Measurements from ENCODE around the gene MUC6. TPM values are rescaled to one million over a fixed set of nuclear protein-coding genes. Genes with fewer than 3 reads are reported as not detected.

MUC6 gene
- total and polyA plus RNA-seq, 9 of the 15 experiments (the other 6 are each of a cell fraction or from before 2014, with no cell fraction given), result not detected

DNA sequence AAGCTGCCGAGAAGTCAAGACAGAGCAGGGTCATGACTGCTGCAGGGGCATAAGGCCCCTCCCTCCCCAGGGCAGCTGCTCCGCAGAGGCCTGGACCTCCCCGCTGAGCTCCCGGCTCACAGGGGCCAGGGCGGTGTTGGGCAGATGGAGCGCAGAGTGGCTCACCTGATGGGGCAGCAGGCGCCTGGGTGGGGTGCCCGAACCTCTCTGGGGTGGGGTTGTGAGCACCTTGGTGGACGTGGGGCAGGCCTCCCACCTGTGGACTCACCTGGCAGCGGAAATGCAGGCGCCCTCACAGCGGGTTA lies 22.9 kb downstream of the MUC6 start (continued):
- TF ChIP-seq, protein P1, sequence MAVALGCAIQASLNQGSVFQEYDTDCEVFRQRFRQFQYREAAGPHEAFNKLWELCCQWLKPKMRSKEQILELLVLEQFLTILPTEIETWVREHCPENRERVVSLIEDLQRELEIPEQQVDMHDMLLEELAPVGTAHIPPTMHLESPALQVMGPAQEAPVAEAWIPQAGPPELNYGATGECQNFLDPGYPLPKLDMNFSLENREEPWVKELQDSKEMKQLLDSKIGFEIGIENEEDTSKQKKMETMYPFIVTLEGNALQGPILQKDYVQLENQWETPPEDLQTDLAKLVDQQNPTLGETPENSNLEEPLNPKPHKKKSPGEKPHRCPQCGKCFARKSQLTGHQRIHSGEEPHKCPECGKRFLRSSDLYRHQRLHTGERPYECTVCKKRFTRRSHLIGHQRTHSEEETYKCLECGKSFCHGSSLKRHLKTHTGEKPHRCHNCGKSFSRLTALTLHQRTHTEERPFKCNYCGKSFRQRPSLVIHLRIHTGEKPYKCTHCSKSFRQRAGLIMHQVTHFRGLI (CRISPR knock-in tag; IDR thresholded peaks at IDR 0.05), result no peak
- no peak for TF ChIP-seq FOXM1 (IDR thresholded peaks at IDR 0.05; ENCODE audit: low read depth)
- TF ChIP-seq FOXM1 (CRISPR knock-in tag; IDR thresholded peaks at IDR 0.05; ENCODE audit: low read depth), result no peak
- TF ChIP-seq DIDO1 (tag; IDR thresholded peaks at IDR 0.05; ENCODE audit: low read depth), result no peak
- TF ChIP-seq, protein P2, sequence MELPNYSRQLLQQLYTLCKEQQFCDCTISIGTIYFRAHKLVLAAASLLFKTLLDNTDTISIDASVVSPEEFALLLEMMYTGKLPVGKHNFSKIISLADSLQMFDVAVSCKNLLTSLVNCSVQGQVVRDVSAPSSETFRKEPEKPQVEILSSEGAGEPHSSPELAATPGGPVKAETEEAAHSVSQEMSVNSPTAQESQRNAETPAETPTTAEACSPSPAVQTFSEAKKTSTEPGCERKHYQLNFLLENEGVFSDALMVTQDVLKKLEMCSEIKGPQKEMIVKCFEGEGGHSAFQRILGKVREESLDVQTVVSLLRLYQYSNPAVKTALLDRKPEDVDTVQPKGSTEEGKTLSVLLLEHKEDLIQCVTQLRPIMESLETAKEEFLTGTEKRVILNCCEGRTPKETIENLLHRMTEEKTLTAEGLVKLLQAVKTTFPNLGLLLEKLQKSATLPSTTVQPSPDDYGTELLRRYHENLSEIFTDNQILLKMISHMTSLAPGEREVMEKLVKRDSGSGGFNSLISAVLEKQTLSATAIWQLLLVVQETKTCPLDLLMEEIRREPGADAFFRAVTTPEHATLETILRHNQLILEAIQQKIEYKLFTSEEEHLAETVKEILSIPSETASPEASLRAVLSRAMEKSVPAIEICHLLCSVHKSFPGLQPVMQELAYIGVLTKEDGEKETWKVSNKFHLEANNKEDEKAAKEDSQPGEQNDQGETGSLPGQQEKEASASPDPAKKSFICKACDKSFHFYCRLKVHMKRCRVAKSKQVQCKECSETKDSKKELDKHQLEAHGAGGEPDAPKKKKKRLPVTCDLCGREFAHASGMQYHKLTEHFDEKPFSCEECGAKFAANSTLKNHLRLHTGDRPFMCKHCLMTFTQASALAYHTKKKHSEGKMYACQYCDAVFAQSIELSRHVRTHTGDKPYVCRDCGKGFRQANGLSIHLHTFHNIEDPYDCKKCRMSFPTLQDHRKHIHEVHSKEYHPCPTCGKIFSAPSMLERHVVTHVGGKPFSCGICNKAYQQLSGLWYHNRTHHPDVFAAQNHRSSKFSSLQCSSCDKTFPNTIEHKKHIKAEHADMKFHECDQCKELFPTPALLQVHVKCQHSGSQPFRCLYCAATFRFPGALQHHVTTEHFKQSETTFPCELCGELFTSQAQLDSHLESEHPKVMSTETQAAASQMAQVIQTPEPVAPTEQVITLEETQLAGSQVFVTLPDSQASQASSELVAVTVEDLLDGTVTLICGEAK (IDR thresholded peaks at IDR 0.05), result no peak
- TF ChIP-seq, protein P2 (CRISPR knock-in tag; IDR thresholded peaks at IDR 0.05), result no peak
- no peak for TF ChIP-seq SREBF2 (CRISPR knock-in tag; IDR thresholded peaks at IDR 0.05)
- no peak for TF ChIP-seq ZNF239 (CRISPR knock-in tag; IDR thresholded peaks at IDR 0.05)
- TF ChIP-seq ZKSCAN8 (CRISPR knock-in tag; IDR thresholded peaks at IDR 0.05), result no peak
- TF ChIP-seq CXXC5 (CRISPR knock-in tag; IDR thresholded peaks at IDR 0.05), result no peak
- TF ChIP-seq, protein P3, sequence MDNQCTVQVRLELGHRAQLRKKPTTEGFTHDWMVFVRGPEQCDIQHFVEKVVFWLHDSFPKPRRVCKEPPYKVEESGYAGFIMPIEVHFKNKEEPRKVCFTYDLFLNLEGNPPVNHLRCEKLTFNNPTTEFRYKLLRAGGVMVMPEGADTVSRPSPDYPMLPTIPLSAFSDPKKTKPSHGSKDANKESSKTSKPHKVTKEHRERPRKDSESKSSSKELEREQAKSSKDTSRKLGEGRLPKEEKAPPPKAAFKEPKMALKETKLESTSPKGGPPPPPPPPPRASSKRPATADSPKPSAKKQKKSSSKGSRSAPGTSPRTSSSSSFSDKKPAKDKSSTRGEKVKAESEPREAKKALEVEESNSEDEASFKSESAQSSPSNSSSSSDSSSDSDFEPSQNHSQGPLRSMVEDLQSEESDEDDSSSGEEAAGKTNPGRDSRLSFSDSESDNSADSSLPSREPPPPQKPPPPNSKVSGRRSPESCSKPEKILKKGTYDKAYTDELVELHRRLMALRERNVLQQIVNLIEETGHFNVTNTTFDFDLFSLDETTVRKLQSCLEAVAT (IDR thresholded peaks at IDR 0.05), result no peak
- TF ChIP-seq, protein P4, sequence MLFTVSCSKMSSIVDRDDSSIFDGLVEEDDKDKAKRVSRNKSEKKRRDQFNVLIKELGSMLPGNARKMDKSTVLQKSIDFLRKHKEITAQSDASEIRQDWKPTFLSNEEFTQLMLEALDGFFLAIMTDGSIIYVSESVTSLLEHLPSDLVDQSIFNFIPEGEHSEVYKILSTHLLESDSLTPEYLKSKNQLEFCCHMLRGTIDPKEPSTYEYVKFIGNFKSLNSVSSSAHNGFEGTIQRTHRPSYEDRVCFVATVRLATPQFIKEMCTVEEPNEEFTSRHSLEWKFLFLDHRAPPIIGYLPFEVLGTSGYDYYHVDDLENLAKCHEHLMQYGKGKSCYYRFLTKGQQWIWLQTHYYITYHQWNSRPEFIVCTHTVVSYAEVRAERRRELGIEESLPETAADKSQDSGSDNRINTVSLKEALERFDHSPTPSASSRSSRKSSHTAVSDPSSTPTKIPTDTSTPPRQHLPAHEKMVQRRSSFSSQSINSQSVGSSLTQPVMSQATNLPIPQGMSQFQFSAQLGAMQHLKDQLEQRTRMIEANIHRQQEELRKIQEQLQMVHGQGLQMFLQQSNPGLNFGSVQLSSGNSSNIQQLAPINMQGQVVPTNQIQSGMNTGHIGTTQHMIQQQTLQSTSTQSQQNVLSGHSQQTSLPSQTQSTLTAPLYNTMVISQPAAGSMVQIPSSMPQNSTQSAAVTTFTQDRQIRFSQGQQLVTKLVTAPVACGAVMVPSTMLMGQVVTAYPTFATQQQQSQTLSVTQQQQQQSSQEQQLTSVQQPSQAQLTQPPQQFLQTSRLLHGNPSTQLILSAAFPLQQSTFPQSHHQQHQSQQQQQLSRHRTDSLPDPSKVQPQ (CRISPR knock-in tag; IDR thresholded peaks at IDR 0.05; ENCODE audit: borderline replicate concordance), result no peak
- TF ChIP-seq BMI1 (IDR thresholded peaks at IDR 0.05; ENCODE audit: low read length), result no peak
- TF ChIP-seq MAFF (IDR thresholded peaks at IDR 0.05; ENCODE audit: low read length), result no peak
- no peak for TF ChIP-seq CSDE1 (IDR thresholded peaks at IDR 0.05)

All from K562 (cell line).